HG03066 (cell line): ENCODE data around the gene RETREG2.
"Not testable (repeated sequence)": the region's sequence is repeated elsewhere in the genome, so short reads cannot be mapped to it uniquely, and the experiment has no call there.

Experiments
- ATAC-seq: cut with Tn5 transposase; IDR thresholded peaks from one replicate; pipeline ENCODE4 v1.9.1; 2021; ENCODE audit warnings: low read depth; ENCODE audit not compliant: unreplicated experiment

The RETREG2 gene

GRCh38 chr2:219184121-219184520, 6.0 kb downstream of the RETREG2 start:
- ATAC-seq = no peak

DNA sequence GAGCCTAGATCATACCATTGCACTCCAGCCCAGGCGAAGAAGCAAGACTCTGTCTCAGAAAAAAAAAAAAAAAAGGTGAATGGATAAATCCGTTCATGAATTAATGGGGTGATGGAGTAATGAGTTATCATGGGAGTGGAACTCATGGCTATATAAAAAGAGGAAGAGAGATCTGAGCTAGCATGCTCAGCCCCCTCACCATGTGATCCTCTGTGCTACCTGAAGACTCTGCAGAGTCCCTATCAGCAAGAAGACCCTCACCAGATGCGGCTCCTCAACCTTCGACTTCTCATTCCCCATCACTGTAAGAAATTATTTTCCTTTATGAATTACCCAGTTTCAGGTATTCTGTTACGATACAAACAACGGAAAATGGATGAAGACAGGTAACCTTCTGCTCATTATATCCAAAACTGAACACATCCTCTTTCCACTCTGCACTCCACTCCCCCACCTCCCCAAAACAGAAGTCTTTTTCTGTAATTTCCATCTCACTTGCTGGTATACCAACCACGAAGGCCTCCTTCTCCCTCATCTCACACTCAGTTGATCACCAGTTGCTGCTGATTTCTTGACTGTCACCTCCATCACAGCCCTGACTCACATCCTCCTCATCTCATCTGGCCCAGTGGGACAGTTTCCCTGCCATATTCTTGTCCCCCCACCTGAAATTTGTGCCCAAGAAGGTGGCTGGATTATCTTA, 8.8 kb downstream of the RETREG2 start:
- no peak for ATAC-seq

DNA sequence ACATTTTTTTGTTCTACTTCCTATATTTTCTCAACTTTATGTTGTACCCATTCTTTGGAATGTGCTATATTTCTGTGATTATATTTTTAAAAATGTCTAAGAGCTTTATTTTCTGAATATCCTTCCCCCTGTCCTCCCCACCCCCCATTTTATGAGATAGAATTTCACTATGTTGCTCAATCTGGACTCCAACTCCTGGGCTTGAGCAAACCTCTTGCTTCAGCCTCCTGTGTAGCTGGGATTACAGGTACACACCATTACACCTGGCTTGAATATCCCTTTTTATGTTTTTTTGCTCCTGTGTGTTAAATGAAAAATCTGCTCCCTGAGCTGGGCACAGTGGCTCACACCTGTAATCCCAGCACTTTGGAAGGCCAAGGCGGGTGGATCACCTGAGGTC, 19.3 kb downstream of the RETREG2 start:
- ATAC-seq = no peak

GRCh38 chr2:219198974-219199373, 20.9 kb downstream of the RETREG2 start:
- ATAC-seq = no peak

- no peak for ATAC-seq
Measured at GRCh38 chr2:219199470-219200211, 21.6 kb downstream of the RETREG2 start.

DNA sequence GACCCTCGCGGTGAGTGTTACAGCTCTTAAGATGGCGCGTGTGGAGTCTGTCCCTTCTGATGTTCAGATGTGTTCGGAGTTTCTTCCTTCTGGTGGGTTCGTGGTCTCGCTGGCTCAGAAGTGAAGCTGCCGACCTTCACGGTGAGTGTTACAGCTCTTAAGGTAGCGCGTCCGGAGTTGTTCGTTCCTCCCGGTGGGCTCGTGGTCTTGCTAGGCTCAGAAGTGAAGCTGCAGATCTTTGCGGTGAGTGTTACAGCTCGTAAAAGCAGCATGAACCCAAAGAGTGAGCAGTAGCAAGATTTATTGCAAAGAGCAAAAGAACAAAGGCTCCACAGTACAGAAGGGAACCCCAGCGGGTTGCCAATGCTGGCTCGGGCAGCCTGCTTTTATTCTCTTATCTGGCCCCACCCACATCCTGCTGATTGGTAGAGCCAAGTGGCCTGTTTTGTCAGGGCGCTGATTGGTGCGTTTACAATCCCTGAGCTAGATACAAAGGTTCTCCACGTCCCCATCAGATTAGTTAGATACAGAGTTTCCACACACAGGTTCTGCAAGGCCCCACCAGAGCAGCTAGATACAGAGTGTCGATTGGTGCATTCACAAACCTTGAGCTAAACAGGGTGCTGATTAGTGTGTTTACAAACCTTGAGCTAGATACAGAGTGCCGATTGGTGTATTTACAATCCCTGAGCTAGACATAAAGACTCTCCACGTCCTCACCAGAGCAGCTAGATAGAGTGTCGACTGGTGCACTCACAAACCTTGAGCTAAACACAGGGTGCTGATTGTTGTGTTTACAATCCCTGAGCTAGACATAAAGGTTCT, 22.6 kb downstream of the RETREG2 start:
- ATAC-seq = not testable (repeated sequence)

DNA sequence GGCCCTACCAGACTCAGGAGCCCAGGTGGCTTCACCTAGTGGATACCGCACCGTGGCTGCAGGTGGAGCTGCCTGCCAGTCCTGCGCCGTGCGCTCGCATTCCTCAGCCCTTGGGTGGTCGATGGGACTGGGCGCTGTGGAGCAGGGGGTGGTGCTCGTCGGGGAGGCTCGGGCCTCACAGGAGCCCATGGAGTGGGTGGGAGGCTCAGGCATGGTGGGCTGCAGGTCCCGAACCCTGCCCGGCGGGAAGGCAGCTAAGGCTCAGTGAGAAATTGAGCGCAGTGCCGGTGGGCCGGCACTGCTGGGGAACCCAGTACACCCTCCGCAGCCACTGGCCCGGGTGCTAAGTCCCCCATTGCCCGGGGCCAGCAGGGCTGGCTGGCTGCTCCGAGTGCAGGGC, 23.3 kb downstream of the RETREG2 start:
- ATAC-seq = not testable (repeated sequence)

GRCh38 chr2:219204425-219205164, 26.5 kb downstream of the RETREG2 start:
- no peak for ATAC-seq

DNA sequence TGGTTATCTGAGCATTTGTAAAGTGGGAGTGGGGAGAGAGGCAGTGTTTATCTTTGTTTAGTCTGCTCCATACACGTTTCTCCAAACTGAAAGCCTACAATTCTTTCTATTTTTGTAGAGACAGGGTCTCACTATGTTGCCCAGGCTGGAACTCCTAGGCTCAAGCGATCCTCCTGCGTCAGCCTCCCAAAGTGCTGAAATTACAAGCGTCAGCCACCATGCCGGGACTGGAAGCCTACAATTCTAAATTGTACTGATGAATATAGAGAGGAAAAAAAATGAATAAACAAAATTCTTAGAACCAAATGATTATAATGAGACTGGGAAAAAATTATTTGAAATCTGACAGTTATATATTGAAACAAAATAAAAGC, 27.1 kb downstream of the RETREG2 start:
- ATAC-seq = no peak

GRCh38 chr2:219205981-219206327, 27.9 kb downstream of the RETREG2 start:
- no peak for ATAC-seq

DNA sequence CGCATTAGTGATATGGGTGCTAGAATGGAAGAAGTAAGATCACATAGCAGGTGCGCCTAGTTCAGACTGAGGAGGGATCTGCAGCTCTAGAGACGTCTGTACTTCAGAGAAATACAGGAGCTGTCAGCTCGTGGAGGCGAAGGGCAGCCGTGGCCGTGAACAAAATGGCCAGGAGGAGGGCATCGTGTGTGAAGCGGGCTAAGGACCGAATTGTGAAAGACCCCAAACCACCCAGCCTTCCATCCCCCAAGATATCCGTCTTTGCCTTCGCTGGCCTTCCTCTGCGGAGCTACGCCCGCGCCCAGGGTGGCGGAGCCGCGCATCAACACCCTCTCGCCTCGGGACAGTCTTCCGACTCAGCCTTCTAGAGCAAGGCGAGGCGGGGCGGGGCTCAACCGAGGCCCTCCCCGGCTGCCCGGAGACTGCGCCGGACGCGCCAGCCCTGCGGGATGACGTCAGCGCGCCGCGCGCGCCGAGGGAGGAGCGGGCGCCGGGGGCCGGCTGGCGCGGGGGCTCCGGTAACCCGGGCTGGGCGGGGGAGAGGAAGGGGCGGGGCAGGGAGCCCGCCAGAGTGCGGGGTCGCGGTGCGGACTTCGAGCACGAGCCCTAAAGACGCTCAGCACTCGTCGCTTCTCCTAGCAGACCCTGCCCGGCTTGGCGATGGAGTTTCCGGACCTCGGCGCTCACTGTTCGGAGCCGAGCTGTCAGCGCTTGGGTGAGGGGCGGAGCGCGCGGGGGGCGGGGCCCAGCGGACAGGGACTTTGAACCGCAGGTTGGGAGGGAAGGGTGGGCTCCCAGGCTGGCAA, 28.5 kb downstream of the RETREG2 start, which contains the start of gene ZFAND2B:
ZFAND2B (plus strand) TSS at position 455 of the 806 bp plus-strand sequence; CDS start at position 661, 206 bp downstream.
- ATAC-seq = peak; percentile 96

DNA sequence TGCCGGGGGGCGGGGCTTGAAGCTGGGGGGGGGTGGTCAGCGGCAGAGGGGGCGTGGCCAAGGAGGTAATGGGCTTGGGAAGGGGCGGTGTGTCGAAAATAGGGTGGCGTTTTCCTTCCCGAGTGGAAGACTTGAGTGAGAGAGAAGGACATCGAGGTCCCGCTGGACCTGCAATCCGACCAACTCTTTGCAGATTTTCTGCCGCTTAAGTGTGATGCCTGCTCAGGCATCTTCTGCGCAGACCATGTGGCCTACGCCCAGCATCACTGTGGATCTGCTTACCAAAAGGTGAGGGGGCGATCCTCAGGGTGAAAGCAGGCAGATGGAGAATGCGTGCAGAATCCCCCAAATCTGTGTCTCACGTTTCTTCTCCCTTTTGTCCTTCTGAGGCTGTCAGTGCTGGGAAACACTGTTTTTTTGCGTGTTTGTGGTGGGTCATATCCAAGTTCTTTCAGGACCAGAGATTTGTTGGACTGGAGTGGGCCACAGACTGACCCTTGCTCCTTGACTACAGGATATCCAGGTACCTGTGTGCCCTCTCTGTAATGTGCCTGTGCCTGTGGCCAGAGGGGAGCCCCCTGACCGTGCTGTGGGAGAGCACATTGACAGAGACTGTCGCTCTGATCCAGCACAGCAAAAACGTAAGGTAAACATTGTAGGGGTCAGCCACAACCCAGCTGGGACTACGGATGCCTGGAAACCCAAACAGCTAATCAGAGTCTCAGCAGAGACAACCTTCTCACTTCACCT, 29.2 kb downstream of the RETREG2 start:
- no peak for ATAC-seq

- ATAC-seq = no peak
Measured at GRCh38 chr2:219207884-219208740, 30.0 kb downstream of the RETREG2 start.

GRCh38 chr2:219209236-219210195, 31.4 kb downstream of the RETREG2 start:
- ATAC-seq = no peak

DNA sequence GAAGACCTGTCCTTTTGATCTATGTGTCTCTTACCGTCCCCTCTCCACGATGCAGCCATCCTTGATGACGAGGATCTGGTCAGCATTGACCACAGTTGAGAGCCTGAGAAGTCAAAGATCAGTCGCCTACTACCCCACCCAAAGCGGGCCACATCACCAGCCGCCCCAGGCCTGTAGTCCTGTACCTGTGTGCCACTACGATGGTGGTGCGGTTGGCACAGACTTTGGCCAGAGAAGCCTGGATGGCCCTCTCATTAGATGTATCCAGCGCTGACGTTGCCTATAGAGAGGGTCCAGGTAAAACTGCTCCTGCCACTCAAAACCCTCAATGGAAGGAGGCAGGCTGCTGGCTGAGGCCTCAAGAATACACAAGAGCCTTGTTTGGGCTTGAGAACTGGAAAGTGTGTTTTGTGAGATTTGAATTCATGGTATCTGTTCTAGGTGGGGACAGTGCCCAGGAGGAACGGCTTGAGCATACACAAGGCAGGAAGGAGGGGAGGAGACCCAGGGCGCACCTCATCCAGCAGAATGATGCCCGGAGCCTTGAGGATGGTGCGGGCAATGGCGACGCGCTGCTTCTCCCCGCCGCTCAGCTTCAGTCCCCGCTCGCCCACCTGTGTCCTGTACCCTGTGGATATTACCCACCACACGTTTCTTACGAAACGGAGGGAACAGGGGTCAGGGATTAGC, 32.3 kb downstream of the RETREG2 start:
- no peak for ATAC-seq

DNA sequence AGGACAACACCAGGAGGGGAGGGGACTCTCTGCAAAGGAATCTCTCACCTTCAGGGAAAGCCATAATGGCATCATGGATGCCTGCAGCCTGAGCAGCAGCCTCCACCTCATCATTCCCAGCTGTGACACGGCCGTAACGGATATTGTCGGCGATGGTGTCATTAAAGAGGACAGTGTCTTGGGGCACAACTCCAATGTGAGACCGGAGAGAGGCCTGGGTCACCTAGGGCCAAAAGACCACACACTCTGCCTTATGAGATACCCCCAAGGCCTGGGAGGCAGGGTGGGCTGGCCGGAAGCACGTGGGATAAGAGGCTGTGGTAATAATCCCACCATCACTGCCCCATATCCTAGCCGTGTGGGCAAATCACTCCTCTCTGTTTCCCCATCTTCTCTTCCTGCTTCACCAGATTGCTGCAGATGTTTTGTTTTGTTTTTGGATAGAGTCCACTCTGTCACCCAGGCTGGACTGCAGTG, 32.8 kb downstream of the RETREG2 start:
- ATAC-seq = no peak
